Bone marrow (tissue), 2 donors: ENCODE measurements around the gene WT1.
A peak's percentile ranks its signal among the peaks of the same experiment; 100 is the strongest.
"Not testable (repeated sequence)": the region's sequence is repeated elsewhere in the genome, so short reads cannot be mapped to it uniquely, and the experiment has no call there.

Experiments
- DNase-seq, 2 donors: peaks; one replicate each; lab custom pipeline; 2025; lab: John Stamatoyannopoulos, UW

WT1 gene

DNA sequence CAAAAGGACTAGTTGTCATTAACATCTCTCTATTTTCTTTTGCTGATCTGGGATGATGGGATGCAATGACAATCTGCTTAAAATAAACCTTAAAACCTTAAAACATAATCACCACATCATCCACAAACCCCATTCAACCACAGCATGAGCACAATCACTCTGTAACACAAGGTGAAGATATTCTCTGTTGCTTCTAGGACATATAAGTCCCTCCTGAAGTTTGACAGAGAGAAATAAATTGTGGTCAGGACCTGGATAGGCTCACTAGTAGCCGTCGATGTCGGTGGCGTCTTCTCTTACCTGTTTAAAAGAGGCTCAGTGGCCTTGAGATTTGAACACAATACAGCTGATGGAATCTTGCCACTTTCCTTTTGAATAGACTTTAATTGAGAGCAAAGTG is 47.9 kb downstream of the WT1 start:
- no peak for DNase-seq

DNA sequence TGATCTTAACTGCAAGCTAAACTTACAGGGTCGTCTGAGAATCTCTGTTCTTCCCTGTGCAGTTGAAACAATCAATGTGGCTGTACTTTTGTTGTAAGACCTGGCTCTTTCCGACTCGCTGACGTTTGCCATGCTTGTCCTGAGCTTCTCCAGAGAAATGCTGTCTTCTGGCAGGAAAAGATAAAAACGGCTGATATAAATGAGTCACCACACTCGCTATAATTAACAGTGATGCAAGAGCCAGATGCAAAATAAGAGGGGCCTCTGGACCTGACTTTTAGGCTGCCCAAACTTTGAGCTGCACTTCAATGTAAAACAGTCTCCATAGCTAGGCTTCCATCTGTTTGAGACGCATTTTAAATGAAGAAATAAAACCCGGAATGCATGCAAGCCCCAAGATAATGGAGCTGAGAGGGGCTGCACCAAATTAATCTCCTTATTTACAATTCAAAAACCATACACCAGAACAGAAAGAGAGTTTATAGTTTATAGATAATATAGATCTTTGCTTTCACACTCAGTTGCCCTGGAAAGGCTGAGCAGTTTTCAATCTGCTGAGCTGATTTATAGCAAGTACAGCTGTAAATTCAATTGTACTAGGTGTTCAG is 48.5 kb downstream of the WT1 start:
- DNase-seq, result peak in 1 of 2 donors; percentile 89

DNA sequence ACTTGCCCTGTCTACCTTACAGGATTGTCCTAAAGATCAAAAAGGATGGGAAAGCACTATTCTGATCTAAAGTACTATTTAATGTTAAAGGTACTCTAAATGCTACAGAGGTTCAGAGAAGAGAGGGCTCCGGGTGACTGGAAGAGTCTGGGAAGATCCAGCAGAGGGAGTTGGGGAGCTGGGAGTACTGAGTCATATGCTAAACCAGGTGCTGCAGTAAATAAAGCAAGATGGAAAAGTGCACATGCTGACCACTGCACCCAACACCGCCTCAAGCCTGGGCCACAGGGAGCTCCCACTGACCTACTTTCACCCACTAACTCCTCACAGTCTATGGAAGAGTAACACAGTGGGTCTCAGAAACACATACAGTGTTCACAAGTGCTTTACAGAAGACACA is 49.3 kb downstream of the WT1 start:
- peak in 1 of 2 donors; percentile 12 for DNase-seq

DNA sequence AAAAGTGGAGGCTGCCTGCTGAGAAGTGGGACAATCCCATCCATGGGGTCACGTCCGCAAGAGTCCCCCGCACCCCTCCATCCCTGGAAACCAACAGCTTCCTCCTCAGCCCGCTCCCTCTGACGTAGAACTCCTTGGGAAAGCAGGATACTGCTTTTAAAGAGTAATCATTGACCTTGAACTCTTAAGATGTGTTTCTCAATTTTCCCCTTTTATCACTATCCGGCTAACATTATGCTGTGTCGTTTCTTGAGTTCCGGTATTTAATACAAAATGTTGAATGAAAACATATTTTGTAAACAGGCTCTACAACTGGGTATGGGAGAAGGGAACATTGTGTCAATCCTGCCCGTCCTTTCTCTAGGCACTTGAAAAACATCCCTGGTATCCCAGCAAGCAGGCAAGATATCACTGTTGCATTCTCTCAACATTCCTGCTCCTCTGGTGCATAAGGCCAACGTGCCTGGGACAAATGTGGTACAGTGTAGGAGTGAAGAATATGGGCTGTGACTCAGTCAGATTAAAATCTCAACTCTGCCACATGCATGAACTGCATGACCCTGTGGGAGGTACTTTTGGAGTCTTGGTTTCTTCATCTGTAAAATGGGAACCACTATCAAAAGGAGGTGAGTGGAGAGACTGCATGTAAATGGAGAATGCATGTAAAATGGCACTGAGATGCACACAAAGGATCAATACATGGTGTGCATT is 52.8 kb downstream of the WT1 start:
- DNase-seq, result no peak

DNA sequence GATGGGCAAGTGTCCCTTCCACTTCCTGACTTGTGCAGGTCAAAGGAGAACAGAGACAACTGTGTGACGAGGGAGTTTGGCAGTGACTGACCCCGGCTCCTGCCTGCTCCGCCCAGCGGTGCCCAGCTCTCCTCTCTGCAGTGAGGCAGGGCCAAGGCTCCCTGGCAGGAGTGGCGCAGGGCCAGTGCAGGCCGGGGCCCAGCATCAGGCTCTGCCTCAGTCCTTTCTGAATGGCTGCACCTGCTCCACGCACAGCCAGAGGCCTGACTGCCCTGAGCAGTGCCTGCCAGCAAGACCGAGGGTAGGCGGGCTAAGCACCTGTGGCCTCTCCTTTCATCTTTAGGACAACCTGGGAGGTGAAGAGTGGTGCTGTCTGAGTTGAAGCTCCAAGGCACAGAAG is 54.2 kb downstream of the WT1 start:
- DNase-seq, result no peak

DNA sequence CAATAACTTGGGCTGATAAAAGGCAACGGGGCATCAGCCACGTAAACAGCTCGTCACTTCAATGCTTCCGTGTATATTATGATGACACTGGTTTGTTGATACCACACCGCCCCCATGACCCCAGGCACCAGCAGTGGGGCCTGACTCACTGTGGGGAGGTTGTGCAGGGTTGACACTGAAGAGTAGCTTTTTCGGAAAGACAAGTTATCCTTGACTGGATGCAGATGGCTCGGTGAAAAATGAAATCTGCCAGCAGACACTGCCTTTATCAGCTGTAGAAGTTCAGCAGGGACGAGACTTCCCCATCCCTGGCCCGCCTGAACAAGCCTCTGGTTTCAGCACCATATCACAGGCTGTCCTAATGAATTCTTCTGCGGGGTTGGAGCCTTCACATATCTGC is 55.6 kb downstream of the WT1 start:
- DNase-seq, result no peak

DNA sequence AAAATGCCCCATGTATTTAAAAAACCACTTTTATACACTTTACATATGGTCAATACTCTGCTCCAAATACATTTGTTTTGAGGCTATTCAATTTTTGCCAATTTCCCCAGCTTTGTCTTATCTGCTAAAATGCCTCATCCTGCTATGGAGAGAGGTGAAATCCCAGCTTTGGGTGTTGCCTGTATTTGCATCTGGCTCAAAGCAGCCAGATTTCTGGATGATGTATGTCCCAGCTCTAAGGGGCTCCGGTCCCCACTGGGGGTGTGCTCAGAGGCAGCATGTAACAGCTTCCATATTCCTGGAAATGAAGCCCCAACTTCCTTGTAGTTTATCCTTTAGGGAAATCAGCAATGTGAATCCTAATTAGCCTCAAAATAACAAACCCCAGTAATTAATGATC is 59.5 kb downstream of the WT1 start:
- DNase-seq, result no peak

DNA sequence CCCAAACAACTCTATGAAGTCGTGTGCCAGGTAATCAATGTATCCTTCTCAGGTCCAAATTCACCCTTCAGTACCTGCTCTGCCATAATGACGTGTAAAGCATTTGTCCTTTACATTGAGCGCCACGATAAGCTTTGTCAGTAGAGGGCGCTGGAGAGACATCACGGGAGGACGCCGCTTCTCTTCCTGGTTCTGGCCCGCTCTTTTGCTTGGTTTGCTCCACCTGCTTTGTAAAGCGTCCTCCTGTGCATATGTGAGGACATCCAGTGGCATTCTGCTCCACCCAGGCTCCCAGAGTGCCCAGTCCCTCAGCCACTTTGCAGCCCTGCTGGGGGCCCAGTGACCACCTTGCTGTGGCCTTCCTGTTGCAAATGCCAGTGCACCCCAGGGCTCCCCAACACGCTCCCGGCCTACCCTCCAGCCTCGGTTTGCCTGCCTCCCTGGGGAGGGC is 61.1 kb downstream of the WT1 start:
- peak; percentile 1 to 82 for DNase-seq

DNA sequence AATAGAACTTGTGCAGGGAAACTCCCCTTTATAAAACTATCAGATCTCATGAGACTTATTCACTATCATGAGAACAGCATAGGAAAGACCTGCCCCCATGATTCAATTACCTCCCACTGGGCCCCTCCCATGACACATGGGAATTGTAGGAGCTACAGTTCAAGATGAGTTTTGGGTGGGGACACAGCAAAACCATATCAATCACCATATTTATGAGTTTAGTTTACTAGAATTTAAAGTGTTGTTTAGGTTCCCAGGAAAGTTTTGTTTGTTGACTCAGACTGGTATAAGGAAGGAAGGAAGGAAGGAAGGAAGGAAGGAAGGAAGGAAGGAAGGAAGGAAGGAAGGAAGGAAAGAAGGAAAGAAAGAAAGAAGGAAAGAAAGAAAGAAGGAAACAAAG is 65.4 kb downstream of the WT1 start:
- DNase-seq, result not testable (repeated sequence)

DNA sequence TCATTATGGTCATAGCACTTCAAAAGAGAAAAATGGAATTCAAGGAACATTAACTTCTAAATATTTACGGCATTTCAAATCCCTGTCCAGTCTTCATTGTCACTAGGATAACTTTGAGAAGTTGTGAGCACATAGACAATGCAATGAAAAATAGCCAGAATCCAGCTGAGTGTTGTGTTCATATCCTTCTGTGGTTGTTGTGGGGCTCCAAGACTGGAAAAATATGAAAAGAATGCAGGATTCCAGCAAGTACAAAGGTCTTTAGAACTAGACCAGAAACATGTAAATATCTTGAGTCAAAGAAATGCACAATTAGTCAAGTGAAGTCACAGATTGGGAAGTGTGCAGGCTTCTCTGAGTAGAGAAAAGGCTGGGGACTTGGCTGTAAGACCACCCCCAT is 68.7 kb downstream of the WT1 start:
- no peak for DNase-seq

DNA sequence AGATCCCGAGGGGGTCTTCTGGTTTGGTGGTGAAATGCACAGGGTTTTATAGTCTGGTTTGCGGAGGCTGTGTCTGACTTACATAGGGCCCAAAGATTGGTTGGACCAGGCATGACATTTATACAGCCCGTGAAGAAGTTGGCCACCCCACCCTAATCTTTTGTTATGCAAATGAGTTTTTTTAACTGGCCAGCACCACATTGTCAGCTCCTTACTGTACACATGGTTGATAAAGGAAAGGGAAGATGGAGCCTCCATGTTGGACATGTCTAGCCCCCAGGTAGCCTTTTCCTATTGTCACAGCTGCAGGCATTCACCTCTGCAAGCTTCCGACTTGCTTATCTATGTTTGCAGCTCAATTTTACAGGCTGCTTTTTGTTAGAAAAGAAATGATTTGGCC is 70.1 kb downstream of the WT1 start:
- no peak for DNase-seq

DNA sequence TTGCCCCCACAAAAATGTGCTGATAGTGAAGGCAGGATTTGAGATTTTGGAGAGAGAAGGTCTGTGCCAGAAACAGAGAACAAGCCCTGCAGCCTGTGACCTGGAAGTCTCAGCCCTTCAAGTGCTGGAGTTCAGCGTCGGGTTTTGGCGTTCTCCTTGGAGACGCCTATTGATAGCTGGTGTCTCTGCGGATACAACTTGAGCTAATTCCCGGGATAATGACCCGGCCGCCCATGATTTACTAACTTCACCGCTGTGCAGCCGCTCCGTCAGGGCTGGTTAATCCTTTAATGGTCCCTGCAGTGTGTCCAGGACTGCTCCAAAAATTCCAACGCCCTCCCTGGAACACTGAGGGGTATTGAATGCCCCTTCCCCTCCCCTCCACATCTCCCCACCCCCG is 76.6 kb downstream of the WT1 start:
- DNase-seq, result no peak

DNA sequence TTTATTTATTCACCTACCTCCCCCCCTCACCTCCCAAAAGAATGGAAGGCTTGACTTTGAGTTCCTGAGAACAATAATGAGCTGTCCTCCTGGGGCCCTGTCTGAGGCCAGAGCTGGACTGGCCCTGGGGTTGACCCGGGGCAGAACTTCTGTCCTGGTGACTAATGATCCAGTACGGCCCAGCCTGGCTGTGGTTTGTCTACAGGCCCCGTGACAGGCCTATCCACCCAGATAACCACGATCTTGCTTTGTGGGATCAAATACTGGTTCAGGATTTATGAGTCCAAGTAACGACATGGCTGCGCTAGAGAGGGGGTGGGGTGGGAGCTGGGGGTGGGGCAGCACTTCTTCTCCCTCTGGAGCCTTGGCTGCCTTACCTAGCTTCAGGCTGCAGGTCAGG is 81.5 kb downstream of the WT1 start:
- DNase-seq, result no peak

DNA sequence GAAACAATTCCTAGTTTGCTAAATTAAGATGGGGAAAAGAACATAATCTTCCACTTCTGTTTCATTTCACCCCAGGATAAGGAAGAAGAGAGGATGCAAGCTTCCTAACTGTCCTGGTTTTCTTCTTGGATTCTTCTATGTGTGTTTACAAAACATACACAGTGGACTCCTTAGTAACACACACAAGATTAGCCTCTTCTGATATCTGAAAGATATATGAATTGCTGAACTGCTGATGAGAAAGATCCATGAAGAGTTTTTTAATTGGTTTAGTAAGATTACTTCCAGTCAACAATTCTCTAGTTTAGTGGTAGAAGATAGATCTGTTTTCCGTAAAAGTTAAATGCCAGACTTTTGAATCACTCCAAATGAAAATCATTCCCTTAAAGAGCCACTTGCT is 86.8 kb downstream of the WT1 start:
- DNase-seq, result no peak

DNA sequence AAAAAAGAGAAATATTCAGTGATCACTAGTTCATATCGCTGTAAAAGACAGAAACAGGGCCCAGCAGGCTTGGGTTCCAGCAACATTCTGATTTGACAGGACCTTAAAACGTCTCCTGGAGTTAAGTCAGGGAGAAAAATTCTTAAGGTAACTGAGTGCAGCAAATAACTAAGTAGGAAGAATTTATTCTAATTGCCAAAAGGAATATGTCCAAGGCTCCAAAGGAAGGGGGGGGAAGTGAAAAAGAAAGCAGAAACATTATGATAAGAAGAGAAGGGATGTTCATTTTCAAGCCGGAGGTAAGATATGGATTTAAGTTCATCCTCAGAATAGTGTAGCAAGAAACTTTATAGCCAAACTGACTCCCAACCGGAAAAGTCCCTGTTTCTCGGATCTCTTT is 90.4 kb downstream of the WT1 start:
- DNase-seq, result no peak

DNA sequence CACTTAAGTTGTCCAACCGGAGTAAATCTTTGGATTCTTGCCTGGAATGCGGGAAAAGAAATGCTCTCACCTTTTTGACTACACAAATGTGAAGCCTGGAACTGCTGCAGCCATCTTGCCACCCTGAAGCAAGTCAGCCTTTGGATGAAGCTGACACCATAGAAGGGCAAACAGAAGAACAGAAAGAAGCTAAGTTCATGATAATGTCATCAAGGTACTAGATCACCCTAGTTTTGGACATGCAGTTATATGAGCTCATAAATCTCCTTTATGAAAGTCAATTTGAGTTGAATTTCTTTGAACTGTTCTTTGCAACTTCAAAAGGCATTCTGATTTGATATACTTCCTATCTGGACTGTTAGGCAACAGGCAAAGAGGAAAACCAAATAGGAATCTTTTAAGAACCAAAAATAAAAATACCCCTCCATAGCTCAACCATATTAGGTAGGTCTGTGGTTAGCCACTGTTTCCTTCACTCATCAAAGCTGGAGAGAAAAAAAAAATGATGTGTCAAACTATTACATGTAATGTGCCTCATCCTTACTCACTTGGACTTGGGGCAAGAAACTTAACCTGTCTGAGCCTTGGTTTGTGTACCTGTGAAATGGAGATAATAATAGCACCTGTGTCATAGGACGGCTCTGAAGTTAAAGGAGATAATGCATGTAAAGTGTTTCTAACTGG is 91.9 kb downstream of the WT1 start:
- DNase-seq, result no peak

DNA sequence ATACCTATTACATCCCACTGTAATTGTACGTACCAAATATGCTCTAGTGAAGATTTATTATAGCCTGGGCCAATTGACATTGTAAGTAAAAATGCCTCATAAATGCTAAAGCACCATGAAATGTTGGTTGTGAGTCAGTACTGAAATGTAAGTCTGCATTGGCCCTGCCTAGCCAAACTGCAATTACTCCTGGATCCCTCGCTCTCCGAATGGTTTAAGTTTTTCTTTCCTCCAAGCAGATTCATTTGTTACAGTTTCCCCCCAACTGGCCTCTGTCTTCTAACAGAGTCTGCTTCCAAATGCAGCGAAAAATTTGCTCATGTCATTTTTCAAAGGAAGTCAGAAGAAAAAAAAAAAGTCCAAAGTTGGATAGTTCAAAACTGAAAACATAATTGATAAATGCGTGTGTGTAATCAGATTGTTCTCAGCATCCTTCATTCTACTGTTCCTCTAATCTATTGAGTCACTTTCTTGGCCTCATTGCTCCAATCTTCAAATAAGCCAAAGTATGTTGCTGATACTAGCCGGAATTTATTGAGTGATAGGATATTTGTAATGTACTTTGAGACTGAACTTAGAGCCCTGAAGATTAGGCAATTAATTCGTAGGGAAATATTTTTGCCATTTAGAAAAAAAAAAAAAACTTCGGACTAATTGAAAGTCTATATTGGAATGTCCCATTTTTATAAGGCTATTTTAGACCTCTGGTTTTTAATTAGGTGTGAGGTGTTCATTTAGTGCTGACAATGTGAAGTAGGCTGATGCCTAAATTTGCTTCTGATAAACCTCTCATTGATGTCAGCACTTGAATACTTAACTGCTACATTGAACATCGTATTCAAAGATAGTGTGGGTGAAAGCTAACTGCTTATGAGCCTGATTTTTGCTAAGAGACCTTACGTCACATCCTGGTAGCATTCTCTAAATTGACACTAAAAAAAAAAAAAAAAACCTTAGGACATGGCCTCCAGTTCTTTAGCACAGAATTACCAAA is 93.4 kb downstream of the WT1 start:
- no peak for DNase-seq

DNA sequence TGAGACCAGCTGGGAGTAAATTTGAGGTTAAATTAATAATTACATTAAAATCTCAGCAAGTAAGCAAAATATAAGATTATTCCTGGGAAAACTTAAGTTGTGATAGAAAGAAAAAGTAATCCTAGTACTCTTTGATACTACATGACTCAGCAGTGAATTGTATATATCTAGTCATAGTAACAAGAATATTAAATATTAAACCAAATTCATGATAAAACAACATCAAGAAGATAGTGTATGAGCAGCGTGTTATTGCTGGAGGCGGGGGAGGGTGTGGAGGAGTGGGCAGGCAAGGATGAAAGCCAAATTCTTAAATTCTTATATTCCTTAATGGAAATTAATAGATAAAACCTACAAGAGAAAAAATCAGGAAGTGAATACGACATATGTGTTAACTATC is 95.2 kb downstream of the WT1 start:
- DNase-seq, result no peak
